ENCODE measurements around the gene ADAMTS3.
"Not testable (repeated sequence)": the region's sequence is repeated elsewhere in the genome, so short reads cannot be mapped to it uniquely, and the experiment has no call there.

Gene ADAMTS3

DNA sequence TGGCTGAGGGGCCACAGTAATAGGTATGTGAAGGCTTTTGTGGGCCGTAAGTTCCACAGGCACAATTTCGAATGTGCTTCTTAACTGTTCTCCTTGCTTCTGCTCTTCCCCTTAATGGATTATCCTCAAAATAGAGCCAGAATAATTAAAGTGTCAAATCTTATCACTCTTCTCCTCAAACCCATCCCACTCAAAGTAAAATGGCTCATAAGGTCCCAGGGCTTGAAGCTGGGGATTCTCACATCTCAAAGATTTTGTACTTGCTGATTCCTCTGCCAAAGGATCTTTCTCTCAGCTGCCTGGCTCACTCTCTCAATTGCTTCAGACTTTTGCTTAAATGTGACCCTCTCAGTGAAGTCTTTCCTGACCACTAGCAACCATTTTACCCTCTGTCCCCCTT, 16.6 kb downstream of the ADAMTS3 start:
- no peak for DNase-seq

DNA sequence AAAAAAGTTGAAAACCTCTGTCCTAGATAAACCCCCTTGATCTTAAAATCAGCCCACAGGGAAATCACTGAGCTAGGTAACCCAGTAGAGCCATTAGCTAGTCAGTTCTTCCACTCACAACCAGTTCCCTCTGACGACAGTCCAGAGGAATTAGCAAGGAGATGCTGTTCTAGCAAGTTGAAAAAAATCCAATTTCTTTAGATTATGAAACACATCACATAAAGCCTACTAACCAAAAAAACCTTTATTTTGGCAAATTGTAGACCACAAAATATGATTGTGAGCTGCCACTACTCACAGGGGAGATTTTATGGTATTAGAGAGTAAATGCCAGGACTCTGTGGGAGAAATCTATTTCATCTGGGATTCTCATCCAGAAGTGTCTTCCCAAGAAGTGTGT, 22.6 kb downstream of the ADAMTS3 start:
- DNase-seq = no peak

DNA sequence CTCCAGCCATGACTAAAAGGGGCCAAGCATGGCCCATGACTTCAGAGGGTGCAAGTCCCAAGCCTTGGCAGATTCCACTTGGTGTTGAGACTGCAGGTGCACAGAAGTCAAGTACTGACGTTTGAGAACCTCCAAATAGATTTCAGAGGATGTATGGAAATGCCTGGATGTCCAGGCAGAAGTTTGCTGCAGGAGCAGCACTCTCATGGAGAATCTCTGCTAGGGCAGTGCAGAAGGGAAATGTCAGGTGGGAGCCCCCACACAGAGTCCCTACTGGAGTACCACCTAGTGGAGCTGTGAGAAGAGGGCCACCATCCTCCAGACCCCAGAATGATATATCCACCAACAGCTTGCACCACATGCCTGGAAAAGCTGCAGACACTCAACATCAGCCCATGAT, 28.3 kb downstream of the ADAMTS3 start:
- not testable (repeated sequence) for DNase-seq

GRCh38 chr4:72538006-72538405, 31.0 kb downstream of the ADAMTS3 start:
- DNase-seq = no peak

- no peak for DNase-seq
Measured at GRCh38 chr4:72536443-72536842, 32.6 kb downstream of the ADAMTS3 start.

DNA sequence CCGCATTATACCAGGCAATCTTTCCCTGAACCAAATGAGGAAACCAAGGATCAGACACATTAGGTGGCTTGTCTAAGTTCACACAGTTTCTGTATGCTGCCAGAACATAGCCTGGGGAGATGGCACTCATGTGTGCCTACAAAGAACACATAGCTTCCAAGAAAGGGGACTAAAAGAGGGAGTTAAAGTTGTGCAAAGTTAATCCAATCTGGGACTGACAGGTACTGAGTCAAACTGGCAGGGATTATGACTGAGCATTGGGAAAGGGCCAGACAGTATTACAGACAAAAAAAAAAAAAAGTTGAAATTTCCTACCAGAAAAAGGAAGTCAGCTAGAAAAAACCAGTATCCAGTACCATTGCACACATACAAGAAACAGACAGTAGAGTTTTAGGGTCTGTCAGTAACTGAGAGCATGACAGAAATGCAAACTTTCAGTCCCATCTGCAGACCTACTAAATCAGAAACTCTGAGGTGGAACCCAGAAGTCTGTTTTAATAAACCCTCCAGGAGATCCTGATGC, 37.2 kb downstream of the ADAMTS3 start:
- DNase-seq = no peak

- DNase-seq = no peak
Measured at GRCh38 chr4:72531322-72531721, 37.7 kb downstream of the ADAMTS3 start.

DNA sequence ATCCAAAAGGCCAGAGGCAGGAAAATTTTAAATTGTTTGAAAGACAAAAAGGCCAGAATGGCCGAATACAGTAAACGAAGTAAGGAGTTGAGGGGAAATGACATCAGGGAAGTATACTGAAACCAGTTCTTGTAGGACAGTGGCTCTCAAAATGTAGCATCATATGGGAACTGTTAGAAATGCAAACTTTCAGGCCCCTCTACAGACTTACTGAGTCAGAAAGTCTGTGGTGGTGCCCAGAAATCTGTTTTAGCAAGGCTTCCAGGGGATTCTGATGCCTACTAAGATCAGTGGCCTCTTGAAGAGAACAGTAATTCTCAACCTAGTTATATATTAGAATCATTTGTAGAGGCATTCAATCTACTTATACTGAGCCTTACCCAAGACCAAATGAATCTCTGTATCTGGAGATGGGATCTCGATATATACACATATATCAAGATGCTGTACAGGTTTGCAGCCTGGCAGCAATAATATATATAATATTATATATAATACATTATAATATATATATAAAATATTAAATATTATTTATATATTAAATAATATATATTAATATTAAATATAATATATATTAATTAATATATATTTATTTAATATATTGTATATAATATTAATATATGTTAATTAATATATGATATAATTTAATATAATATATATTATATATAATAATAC, 39.7 kb downstream of the ADAMTS3 start:
- no peak for DNase-seq

- DNase-seq = no peak
Measured at GRCh38 chr4:72527038-72527646, 41.9 kb downstream of the ADAMTS3 start.

DNA sequence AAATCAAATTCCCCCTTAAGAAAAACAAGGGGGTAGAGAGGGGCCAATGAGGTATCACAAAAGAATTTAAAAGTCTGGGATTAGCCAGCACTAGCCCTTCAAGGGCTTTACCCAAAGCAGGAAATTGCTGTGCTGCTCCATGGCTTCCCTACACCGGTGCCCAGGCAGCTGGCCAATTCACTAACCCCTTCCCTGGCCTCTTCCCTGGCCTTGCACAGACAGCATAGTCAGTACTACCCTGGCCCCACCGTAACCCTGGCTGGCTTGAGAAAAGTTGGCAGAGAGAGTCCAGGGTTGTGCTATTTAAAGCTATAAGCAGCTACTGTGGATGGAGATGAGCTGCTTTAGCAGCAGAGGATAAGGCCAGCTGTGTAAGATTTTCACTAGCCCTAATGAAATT, 43.1 kb downstream of the ADAMTS3 start:
- DNase-seq = no peak

GRCh38 chr4:72522440-72522839, 46.6 kb downstream of the ADAMTS3 start:
- no peak for DNase-seq

DNA sequence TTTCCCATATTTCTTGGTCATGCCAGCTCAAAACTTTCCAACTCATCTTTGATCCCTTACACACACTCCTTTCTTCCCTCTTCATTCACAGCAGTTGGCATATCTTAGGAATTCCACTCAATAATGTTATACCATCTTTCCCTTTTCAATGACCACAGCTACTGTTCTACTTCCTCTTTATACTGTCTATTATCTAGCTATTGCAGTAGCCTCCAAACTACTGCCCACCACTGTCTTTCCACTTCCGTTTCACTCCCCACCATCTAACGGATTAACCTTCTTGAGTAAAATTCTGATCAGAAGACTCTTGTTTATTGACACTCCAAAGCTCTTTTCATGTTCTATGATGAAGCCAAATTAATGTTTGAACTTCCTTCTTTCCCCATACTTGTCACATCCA, 55.8 kb downstream of the ADAMTS3 start:
- DNase-seq = no peak

- DNase-seq = no peak
Measured at GRCh38 chr4:72507860-72508419, 61.1 kb downstream of the ADAMTS3 start.

DNA sequence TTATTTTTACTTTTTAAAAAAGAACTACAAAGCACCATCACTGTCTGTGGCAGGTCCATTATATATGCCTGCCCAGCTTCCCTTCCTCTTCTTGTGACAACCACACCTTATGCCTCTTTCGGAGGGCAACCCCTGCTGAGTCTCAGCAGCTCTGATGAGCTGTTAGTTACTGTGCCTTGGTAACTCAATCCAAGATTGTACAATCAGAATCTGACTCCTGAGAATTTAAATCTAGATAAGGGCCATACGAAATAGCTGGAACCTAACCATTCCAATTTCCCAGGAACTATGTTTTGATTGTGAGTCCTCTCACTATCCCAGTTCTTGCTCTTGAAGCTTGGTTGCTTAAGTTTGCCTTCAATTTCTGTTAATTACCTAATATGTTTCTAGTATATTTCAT, 61.9 kb downstream of the ADAMTS3 start:
- no peak for DNase-seq

DNA sequence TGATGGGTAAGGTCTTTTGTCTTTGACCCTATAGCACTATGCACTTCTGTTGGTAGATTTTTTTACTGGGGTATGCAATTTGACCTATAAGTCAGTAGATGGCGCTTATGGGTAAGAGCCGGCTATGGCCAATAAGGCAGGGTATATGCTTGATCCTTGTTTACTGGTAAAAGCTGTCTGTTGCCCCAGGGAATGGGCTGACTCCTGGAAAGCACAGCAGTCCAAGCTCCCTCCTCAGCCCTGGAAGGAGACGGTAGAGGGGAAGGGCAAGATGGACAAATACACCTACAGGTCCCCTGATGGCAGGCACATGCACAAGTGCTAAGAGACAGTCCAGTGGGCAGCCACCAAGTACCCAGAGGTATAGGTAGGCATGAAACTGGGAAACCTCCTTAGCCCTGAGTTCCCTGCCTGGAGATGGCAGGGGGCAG, 63.7 kb downstream of the ADAMTS3 start:
- no peak for DNase-seq

DNA sequence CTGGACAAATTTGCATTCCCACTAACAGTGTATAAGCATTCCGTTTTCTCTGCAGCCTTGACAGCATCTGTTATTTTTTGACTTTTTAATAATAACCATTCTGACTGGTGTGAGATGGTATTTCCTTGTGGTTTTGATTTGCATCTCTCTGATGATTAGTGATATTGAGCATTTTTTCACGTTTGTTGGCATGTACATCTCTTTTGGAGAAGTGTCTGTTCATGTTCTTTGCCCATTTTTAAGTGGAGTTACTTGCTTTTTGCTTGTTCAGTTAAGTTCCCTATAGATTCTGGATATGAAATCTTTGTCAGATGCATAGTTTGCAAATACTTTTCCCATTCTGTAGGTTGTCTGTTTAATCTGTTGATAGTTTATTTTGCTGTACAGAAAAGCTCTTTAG, 68.8 kb downstream of the ADAMTS3 start:
- no peak for DNase-seq

DNA sequence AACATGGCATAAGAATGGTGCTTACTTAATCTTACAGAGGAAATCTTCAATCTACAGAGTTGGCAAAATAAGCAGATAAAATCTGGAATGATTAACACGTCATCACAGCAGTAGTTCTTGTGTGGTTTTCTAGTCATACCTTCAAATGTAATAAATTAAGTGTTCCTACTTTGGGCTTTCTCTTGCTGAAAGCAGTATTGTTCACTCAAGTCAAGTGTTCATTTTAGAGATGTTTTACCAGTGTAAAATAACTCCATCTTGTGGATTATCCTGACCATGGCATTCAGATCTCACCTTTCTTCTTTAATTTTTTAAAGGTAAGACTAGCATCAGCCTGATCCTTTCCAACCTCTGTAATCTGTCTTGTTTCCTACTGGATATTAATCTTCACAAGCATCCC, 72.9 kb downstream of the ADAMTS3 start:
- no peak for DNase-seq

- DNase-seq = no peak
Measured at GRCh38 chr4:72494156-72494555, 74.9 kb downstream of the ADAMTS3 start.

DNA sequence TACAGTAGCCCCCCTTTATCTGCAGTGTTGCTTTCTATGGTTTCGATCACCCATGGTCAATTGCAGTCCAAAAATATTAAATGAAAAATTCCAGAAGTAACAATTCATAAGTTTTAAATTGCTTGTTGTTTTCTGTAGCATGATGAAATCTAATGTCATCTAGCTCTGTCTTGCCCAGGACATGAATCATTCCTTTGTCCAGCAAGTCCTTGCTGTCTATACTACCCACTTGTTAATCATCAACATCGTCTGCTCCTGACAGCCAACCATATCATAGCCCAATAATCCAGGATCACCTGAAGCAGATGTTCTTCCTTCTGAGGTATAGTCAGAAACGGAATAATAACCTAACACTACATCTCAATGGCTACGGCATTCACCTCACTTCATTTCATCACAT, 79.8 kb downstream of the ADAMTS3 start:
- no peak for DNase-seq

- no peak for DNase-seq
Measured at GRCh38 chr4:72486991-72487390, 82.0 kb downstream of the ADAMTS3 start.

DNA sequence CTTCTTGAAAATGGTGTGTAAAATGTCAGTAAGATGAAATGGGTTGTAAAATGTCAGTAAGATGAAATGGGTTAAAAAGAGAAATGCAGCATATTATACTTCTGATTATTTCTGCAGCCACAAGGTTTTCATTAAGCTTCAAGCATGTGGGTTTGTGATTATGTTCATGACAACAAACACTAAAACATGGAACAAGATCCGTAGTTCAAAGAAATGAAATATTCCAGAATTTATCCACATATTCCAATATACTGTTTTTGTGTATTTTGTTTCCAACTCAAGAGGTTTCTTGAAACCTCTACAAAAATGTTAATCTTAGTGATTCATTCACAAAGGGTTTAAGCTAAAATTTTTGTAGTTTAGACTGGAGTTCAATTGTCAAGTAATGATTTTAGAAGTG, 84.0 kb downstream of the ADAMTS3 start:
- no peak for DNase-seq

DNA sequence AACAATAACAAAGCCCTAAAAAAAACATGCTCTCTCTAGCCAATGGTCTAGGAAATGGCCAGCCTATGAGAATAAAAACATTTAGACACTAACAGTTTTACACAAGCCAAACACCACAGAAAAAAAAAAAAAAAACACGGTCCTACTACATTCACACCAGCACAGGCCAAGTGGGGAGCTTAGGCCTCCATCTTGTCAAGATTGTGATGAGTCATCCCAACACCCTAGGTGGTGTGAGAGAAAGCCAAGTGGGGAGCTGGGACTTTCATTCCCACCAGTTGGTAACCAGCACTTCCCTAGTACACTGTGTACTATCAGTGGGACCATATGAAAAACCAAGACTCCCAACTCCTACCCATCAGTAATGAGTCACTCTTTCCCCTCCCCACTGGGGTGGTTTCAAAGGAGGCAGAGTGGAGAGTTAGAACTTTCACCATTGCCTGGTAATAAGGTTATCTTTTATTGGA, 95.6 kb downstream of the ADAMTS3 start:
- DNase-seq = no peak

DNA sequence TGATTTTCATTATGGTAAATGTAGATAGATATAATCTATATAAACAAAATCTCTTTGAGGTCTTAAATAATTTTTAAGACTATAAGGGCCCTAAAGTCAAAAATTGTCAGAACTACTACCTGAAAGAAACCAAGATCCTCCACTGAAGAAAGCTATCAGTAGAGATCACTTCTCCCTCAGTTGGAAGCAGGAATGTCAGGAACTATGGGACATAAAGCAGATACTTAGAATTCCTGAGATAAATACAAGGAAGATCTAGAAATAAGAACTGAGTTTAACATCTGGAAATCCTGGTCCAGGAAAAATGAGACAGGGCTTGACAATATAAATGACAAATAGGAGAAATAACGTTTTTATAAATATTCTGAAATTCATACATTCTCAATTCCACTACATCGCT, 97.2 kb downstream of the ADAMTS3 start:
- DNase-seq = no peak

DNA sequence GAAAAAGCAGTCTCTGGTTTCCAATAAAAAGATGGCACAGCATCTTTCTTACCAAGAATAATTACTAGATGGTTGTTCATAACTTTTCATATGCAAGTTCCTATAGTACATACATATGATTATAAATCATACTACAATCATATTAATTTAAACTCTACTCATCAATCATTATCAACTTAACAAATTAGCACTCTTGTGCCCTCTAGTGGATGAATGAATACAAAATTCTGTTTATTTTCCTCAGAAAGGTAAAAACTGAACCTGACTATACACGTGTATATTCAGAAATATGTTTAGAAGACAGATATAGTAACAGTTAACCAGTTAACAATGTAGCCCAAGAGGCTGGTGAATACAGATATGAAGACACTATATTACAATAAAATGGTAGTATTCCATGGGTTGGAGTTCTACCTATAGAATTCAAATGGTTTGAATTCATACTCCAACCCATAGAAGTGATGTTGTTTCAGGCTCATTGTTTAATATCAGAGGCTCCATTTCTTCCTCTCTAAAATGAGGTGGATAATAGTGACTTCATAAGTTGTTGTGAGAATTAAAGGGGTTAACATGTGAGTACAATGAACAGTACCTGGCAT, 100.0 kb downstream of the ADAMTS3 start:
- DNase-seq = no peak

All from NCI-H1417 treated with DMSO at 0.1 percent for 48 hours (cell line).